PC-3 (cell line): Measurements from ENCODE around the gene FBXL7.

Experiments used
- CTCF ChIP-seq: fragments of 300-600 bp; sonication (generic); conservative IDR thresholded peaks from 2 replicates; pipeline ENCODE4 v1.5.1; 2017; ENCODE audit warnings: antibody characterized with exemption, low read depth, mild to moderate bottlenecking, low read length
- EZH2 ChIP-seq: fragments of 300-600 bp; sonication (generic); IDR thresholded peaks from one replicate; pipeline ENCODE4 v1.6.1; 2017; ENCODE audit warnings: antibody characterized with exemption, mild to moderate bottlenecking, low read length; ENCODE audit not compliant: unreplicated experiment

GRCh38 chr5:15646371-15646770, 146.4 kb downstream of the FBXL7 start:
- no peak for TF ChIP-seq CTCF
- TF ChIP-seq EZH2: no peak
